Kidney (tissue), 14 donors: Measurements from ENCODE around the gene RAB21. TPM values are rescaled to one million over a fixed set of nuclear protein-coding genes. Genes with fewer than 3 reads are reported as not detected.

ENCODE experiments used
- DNase-seq, 5 donors: peaks; one replicate each; pipeline ENCODE4 v3.0.0-alpha.2; 2013 to 2020
- FAIRE-seq: peaks from 2 replicates; lab custom pipeline; 2012; peaks lifted over from hg19 to GRCh38; lab: Jason Lieb, UNC
- H3K27ac ChIP-seq, 2 donors: one replicate each; pipeline ENCODE4 v1.7.0; 2013; ENCODE audit warnings: low read depth in 2 of 2, low read length in 2 of 2, inconsistent platforms in 1 of 2
- H3K27me3 ChIP-seq: one replicate; pipeline ENCODE4 v1.7.1; 2013; ENCODE audit warnings: low read length, inconsistent platforms; ENCODE audit not compliant: control insufficient read depth, insufficient read depth
- H3K36me3 ChIP-seq, 3 donors: one replicate each; pipeline versions ENCODE4 v1.7.0 to v1.7.1; 2013; ENCODE audit warnings: low read length in 3 of 3, control low read depth in 1 of 3, inconsistent platforms in 1 of 3; ENCODE audit not compliant: insufficient read depth in 3 of 3, control insufficient read depth in 2 of 3
- H3K4me1 ChIP-seq, 3 donors: one replicate each; pipeline versions ENCODE4 v1.7.0 to v1.7.1; 2013; ENCODE audit warnings: low read length in 3 of 3, inconsistent platforms in 1 of 3, low read depth in 1 of 3; ENCODE audit not compliant: control insufficient read depth in 2 of 3, insufficient read depth in 2 of 3
- H3K4me3 ChIP-seq, 3 donors: one replicate each; pipeline versions ENCODE4 v1.7.0 to v1.8.1; 2013; ENCODE audit warnings: low read length in 3 of 3, control low read depth in 1 of 3, inconsistent platforms in 1 of 3
- H3K9ac ChIP-seq, 3 donors: one replicate each; pipeline versions ENCODE4 v1.7.0 to v1.7.1; 2013; ENCODE audit warnings: low read length in 3 of 3, control low read depth in 1 of 3, inconsistent platforms in 1 of 3
- H3K9me3 ChIP-seq, 3 donors: one replicate each; pipeline versions ENCODE4 v1.7.0 to v1.7.1; 2013; ENCODE audit warnings: low read length in 3 of 3, control low read depth in 1 of 3, inconsistent platforms in 1 of 3; ENCODE audit not compliant: control insufficient read depth in 2 of 3, insufficient read depth in 1 of 3
- intact Hi-C: fragments of 100-400 bp; cut with DNase I; formaldehyde crosslinking; loops from one replicate; pipeline ENCODE4 v1.11.1; 2022
- polyA plus RNA-seq: library from polyadenylated mRNA; stranded (reverse); fragments of 350-450 nt; fragmentation: Illumina TruSeq; extraction: RNeasy Lipid Tissue Mini Kit (QIAGEN cat#74804); gene quantifications from one replicate; pipeline ENCODE4 v1.2.3, GENCODE V29; 2014; ENCODE audit warnings: low read depth, low replicate concordance; ENCODE audit not compliant: insufficient read depth
- total RNA-seq: library from RNA; stranded (reverse); fragmentation: NEBNext Ultra II Directional; extraction: Animal tissue kit (Norgen Biotek cat#: 25700); gene quantifications from one replicate; pipeline ENCODE4 v1.2.1, GENCODE V29; 2021
- TF ChIP-seq, protein P1 (sequence below): IDR thresholded peaks from 3 replicates; pipeline ENCODE4 v1.5.1; 2012; ENCODE audit warnings: mild to moderate bottlenecking, moderate library complexity, borderline replicate concordance; ENCODE audit not compliant: insufficient read depth; ENCODE audit errors: extremely low read depth
- donor health status: control.
- donor health status: control.
- donor health status: control.
- donor health status: control.
- donor health status: control.
- donor health status: DM: yes; HTN: yes; CAD: no.
- donor health status: Normal renal cell carcinoma (clear cell type).

RAB21 gene
- total and polyA plus RNA-seq, 2 donors from 2014 or later: 24.5 to 101 TPM

GRCh38 chr12:71744522-71745300, 10.0 kb upstream of the RAB21 start:
- Histone ChIP-seq H3K36me3 (no peaks in the 10 kb centered on the region), H3K27ac (no peak overlapping the region), H3K4me3 (no peak overlapping the region), H3K9me3 (no peaks in the 10 kb centered on the region), H3K27me3 (no peaks in the 10 kb centered on the region), H3K9ac (no peak overlapping the region), H3K4me1 (no peaks in the 10 kb centered on the region)
- intact Hi-C loops: loop anchor here (10.0 kb wide), 1 partner anchor 320 kb away; no protein-coding TSS in a partner anchor
- DNase-seq: no peak
- TF ChIP-seq, protein P1, sequence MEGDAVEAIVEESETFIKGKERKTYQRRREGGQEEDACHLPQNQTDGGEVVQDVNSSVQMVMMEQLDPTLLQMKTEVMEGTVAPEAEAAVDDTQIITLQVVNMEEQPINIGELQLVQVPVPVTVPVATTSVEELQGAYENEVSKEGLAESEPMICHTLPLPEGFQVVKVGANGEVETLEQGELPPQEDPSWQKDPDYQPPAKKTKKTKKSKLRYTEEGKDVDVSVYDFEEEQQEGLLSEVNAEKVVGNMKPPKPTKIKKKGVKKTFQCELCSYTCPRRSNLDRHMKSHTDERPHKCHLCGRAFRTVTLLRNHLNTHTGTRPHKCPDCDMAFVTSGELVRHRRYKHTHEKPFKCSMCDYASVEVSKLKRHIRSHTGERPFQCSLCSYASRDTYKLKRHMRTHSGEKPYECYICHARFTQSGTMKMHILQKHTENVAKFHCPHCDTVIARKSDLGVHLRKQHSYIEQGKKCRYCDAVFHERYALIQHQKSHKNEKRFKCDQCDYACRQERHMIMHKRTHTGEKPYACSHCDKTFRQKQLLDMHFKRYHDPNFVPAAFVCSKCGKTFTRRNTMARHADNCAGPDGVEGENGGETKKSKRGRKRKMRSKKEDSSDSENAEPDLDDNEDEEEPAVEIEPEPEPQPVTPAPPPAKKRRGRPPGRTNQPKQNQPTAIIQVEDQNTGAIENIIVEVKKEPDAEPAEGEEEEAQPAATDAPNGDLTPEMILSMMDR: no peak
- no peak for FAIRE-seq

- peak; percentile 68 for FAIRE-seq
- no peaks in the 10 kb centered on the region for H3K9me3 ChIP-seq
- TF ChIP-seq, protein P1: peak; percentile 83
- H3K36me3 ChIP-seq: no peaks in the 10 kb centered on the region
- H3K4me1 ChIP-seq: no peaks in the 10 kb centered on the region
- intact Hi-C loops: loop anchor here (10.0 kb wide), 1 partner anchor 322 kb away; no protein-coding TSS in a partner anchor
- peak in 3 of 5 donors; percentile 32 to 78 (median 66) for DNase-seq
- no peak overlapping the region for H3K4me3 ChIP-seq
- no peak overlapping the region for H3K9ac ChIP-seq
- H3K27me3 ChIP-seq: no peaks in the 10 kb centered on the region
- H3K27ac ChIP-seq: no peak overlapping the region
These were observed 7.6 kb upstream of the RAB21 start for GRCh38 chr12:71746974-71747611.

- no peaks in the 10 kb centered on the region for H3K36me3 ChIP-seq
- H3K4me3 ChIP-seq: no peak overlapping the region
- H3K27me3 ChIP-seq: no peaks in the 10 kb centered on the region
- no peak overlapping the region for H3K27ac ChIP-seq
- intact Hi-C loops: loop anchor here (10.0 kb wide), 1 partner anchor 323 kb away; no protein-coding TSS in a partner anchor
- H3K4me1 ChIP-seq: no peaks in the 10 kb centered on the region
- H3K9ac ChIP-seq: no peak overlapping the region
- TF ChIP-seq, protein P1: no peak
- H3K9me3 ChIP-seq: no peaks in the 10 kb centered on the region
- FAIRE-seq: no peak
- DNase-seq: no peak
These were observed 6.4 kb upstream of the RAB21 start for GRCh38 chr12:71748081-71748850.
